Islet precursor cell (in vitro differentiated cells): ENCODE measurements around the gene ARF3.
A peak's percentile ranks its signal among the peaks of the same experiment; 100 is the strongest.

Experiments
- DNase-seq: peaks from one replicate; pipeline ENCODE4 v3.0.0-alpha.2; 2018

The ARF3 gene

GRCh38 chr12:48965298-48965838 lies 8.1 kb upstream of the ARF3 start:
- DNase-seq, result no peak

GRCh38 chr12:48961801-48962200 lies 4.5 kb upstream of the ARF3 start:
- no peak for DNase-seq

- DNase-seq, result peak; percentile 71
These were observed 4.0 kb upstream of the ARF3 start for GRCh38 chr12:48961331-48961730.

- DNase-seq, result no peak
These were observed 3.5 kb upstream of the ARF3 start for GRCh38 chr12:48960834-48961233.

- DNase-seq, result no peak
These were observed 732 bp upstream of the ARF3 start for GRCh38 chr12:48958049-48958388.

GRCh38 chr12:48956279-48957140 lies 777 bp downstream of the ARF3 start:
- DNase-seq, result peak; percentile 99

- no peak for DNase-seq
These were observed 2.3 kb downstream of the ARF3 start for GRCh38 chr12:48954841-48955501.

- DNase-seq, result no peak
These were observed 3.2 kb downstream of the ARF3 start for GRCh38 chr12:48954061-48954460.

GRCh38 chr12:48952691-48953090 lies 4.6 kb downstream of the ARF3 start:
- DNase-seq, result no peak

GRCh38 chr12:48947727-48948126 lies 9.6 kb downstream of the ARF3 start:
- no peak for DNase-seq

- DNase-seq, result no peak
These were observed 10.3 kb downstream of the ARF3 start for GRCh38 chr12:48946943-48947342.

GRCh38 chr12:48946205-48946604 lies 11.1 kb downstream of the ARF3 start:
- no peak for DNase-seq

- no peak for DNase-seq
These were observed 14.1 kb downstream of the ARF3 start for GRCh38 chr12:48943221-48943620.

GRCh38 chr12:48940181-48940580 lies 17.1 kb downstream of the ARF3 start:
- no peak for DNase-seq

GRCh38 chr12:48938805-48939204 lies 18.5 kb downstream of the ARF3 start:
- DNase-seq, result no peak

GRCh38 chr12:48937170-48937569 lies 20.1 kb downstream of the ARF3 start:
- peak; percentile 66 for DNase-seq

- peak; percentile 86 for DNase-seq
These were observed 20.8 kb downstream of the ARF3 start for GRCh38 chr12:48936379-48936979.

- DNase-seq, result no peak
These were observed 23.0 kb downstream of the ARF3 start for GRCh38 chr12:48934312-48934706.

- DNase-seq, result no peak
These were observed 23.5 kb downstream of the ARF3 start for GRCh38 chr12:48933664-48934311.

GRCh38 chr12:48932878-48933277 lies 24.4 kb downstream of the ARF3 start:
- DNase-seq, result no peak

- no peak for DNase-seq
These were observed 26.8 kb downstream of the ARF3 start for GRCh38 chr12:48930475-48930874.

GRCh38 chr12:48929551-48929950 lies 27.7 kb downstream of the ARF3 start:
- no peak for DNase-seq

- DNase-seq, result no peak
These were observed 30.0 kb downstream of the ARF3 start for GRCh38 chr12:48927261-48927660.
